HG02763 (cell line): ENCODE results near the gene SLC2A6.

ENCODE experiments used
- ATAC-seq: cut with Tn5 transposase; IDR thresholded peaks from one replicate; pipeline ENCODE4 v1.9.1; 2021; ENCODE audit warnings: mild to moderate bottlenecking, moderate library complexity; ENCODE audit not compliant: unreplicated experiment

The SLC2A6 gene

DNA sequence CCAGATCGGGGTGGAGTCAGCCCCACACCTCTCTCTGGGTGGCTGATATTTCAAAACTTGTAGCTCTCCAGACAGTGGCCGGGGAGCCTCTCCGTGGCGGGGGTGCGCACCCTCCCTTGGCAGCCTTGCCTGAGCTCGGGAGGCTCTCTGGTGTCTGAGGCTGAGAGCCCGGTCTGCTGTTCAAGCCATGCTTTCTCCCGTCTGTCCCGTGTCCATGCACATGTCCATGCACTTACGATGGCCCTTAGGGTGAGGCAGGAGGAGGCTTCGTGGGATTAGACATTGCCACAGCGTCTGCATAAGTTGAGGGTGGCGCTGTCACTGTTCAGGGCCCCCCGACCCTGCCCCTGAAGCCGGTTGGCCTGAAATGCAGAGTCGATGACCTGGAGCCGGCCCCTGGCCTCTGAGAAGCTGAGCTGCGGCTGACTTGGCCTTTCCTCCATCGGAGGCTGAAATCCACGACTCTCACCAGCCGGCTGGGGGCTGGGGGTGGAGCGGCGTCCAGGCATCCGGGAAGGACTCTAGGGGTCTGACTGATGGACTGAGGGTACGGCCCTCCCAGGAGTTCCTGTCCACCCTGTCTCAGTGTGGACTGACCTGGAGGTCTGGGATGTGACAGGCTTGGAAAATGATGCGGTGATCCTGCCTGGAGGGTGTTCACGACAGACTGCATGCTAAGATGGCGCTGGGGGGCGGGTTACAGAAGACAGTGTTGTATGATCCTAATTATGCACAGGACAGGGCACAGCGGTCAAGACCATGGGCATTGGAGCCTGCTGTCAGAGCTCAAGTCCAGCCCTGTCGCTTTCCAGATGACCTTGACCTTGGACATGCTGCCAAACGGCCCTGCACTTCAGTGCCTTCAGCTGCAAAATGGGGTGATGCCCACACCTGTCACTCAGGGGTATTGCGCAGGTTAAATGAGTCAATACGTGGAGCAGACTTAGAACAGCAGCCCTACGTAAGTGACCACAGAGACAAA, 18.3 kb upstream of the SLC2A6 start:
- no peak for ATAC-seq

DNA sequence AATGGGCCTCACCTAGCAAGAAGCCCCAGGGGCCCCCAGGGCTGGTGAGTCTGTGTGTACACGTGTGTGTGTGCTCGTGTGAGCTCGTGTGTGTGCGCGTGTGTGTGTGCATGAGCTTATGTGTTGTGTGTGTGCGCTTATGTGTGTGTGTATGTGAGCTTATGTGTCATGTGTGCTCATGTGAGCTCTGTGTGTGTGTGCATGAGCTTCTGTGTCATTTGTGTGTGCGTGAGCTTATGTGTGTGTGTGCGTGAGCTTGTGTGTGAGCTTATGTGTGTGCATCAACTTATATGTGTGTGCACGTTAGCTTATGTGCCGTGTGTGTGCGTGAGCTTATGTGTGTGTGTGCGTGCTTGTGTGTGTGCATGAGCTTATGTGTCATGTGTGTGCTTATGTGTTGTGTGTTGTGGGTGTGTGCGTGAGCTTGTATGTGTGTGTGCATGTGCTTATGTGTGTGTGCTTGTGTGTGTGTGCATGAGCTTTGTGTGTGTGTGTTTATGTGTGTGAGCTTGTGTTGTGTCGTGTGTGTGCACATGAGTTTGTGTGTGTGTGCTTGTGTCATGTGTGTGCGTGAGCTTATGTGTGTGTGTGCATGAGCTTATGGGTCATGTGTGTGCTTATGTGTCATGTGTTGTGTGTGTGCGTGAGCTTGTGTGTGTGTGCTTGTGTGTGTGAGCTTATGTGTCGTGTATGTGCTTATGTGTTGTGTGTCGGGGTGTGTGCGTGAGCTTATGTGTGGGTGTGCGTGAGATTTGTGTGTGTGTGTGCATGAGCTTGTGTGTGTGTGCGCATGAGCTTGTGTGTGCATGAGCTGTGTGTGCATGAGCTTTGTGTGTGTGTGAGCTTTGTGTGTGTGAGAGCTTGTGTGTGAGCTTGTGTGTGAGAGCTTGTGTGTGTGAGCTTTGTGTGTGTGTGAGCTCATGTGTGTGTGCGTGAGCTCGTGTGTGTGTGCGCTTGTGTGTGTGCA, 16.7 kb upstream of the SLC2A6 start:
- ATAC-seq, result no peak

DNA sequence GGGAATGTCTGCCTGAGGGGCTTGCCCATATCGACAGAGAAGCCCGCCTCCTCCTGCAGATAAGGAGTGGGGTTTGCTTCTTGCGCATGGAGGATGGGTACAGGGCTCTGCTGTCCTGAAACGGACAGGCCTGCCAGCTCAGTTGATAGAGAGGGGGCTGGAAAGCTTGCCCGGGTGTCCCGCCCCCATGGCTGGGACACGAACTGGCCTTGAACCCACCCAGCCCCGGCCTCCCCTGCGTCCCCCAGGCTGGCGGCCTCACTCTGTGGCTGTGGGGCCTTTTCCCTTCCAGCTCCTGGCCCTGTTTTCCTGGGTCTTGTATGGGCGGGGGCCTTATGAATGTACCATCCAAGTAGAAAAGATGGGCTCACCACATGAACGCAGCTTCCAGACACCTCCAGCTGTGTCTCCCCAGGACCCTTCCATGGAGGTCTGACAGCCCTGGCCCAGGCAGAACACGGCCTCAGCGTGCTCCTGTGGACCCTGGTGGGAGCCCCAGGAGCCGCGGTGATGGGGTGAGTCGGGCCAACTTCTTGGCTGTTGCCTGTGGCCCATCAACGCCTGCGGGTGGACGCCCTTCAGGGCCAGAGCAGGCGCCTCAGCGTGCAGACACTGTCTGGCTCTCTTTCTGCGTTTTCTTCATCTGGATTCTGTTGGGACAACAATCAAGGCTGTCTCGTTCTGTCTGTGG, 15.9 kb upstream of the SLC2A6 start:
- no peak for ATAC-seq

DNA sequence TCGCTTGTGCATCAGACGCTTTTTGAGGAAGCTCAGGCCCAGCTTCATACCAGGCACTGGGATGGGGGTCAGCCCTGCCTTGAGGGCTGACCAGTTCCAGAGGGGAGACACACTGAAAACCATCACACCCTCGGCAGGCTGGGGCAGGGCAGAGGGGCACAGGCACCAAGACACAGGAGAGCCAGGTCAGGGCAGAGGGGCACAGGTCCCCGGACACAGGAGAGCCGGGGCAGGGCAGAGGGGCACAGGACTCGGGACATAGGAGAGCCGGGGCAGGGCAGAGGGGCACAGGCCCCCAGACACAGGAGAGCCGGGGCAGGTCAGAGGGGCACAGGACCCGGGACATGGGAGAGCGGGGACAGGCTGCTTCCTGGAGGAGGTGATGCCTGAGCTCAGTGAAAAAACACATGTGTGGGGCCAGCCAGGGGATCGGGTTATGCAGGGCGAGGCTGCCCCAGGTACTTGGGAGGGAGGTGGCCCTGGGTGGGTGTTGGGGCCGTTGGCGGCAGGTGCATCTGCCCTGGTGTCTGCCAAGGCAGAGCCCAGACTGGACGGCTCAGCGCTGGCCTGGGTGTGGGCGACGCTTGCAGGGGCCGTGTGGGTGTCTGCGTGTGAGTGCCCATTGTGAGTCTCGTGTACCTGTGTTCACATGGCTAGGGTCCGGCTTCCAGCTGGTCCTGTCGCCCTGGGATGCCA, 15.1 kb upstream of the SLC2A6 start:
- ATAC-seq, result no peak

DNA sequence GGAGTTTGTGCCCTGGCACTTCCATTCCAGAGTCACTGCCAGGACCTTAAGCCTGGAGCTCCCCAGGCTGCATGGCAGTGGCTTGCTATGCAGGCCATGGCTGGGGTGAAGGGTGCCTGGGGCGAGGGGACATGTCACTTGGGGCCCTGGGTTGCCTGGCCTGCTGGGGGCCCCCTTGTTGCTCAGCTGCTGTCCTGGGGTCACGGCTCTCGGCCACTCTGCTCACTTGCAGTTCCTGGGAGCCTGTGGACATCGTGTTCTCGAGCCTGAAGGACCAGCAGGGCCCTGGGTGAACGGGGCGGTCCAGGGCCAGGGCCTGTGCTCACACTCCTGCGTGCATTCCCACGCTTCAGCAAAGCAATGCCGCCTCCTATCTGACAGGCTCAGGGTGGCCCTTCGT, 14.5 kb upstream of the SLC2A6 start:
- ATAC-seq, result no peak

DNA sequence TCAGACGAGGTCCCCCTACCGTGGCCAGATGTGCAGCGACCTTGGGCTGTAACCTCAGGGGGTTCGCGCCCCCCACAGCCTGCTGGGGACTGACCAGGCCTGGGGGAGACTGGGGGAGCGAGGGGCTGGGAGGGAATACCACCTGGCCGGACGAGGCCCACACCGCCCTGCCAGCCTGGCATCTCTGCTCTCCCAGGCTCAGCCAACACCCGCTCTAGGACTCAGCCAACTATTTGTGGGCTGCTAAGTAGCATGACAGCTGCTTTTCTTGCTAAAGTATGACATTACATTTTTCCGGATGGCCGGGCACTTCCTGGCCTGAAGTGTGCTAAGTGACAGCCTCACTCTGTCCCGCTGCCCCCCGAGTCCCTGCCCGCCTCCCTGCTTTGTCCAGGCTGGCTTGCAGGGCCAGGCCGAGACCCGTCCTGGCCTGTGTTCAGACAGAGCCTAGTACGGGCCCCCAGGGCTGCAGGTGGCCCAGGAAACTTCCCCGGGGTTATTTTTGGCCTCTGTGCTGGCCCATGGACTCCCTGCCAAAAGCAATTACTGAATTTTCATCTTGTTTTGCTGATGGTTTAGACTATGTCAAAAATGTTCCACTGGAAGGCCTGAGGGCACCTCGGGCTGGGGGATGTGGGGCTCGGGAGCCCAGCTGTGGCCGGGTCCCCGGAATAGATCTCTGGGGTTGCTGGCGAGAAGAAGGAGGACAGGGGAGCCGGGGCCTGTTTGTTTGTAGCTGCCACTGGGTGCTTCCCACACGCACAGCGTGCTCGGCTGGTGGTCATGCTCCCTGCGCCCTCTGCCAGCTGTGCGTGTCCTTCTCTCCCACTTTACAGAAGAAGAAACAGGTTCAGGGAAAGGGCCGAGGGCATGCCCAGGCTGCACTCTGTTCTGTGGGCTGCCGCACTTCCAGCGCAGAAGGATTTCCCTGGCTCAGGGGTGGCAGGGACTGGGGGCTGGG, 13.4 kb upstream of the SLC2A6 start:
- no peak for ATAC-seq

DNA sequence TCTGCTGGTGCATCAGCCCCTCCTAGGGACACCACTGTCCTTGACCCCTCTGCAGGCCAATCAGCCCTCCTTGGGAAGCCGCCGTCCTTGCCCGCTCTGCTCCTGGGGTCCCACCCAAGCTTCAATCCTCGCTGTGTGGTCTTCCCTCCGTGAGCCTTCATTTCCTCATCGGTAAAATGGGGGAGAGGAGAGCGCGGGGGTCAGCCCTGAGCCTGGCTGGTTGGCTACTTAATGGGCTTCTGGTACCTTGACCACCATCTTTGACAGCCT, 12.7 kb upstream of the SLC2A6 start:
- ATAC-seq, result no peak

DNA sequence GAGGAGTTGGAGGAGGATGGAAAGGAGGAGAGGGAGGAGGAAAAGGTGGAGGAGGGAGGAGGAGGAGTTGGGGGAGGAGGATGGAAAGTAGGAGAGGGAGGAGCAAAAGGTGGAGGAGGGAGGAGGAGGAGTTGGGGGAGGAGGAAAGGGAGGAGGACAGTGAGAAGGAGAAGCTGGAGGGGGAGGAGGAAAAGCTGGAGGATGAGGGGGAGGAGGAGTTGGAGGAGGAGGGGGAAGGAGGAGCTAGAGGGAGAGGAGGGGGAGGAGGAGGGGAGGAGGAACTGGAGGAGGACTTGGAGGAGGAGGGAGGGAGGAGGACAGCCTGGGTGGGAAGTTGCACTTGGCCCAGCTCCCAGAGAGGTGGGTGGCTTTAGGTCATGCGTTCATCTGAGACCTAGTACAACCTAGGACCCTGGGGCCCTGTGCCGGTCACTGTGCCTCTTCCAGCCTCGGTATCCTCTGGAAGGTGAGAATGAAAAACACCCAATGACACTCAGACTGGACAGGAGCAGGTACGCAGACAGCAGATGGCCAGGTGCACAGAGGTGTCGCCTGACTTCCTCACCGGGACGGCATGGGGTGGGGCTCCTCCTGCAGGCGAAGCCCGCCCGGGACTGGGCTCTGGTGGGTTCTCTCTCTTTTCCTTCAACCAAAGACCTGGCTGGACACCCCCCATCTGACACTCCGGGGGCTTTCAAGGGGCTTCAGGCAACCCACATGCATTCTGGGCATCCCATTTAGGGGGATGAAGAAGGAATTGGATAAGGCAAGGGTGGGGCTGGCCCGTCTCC, 12.2 kb upstream of the SLC2A6 start:
- no peak for ATAC-seq

DNA sequence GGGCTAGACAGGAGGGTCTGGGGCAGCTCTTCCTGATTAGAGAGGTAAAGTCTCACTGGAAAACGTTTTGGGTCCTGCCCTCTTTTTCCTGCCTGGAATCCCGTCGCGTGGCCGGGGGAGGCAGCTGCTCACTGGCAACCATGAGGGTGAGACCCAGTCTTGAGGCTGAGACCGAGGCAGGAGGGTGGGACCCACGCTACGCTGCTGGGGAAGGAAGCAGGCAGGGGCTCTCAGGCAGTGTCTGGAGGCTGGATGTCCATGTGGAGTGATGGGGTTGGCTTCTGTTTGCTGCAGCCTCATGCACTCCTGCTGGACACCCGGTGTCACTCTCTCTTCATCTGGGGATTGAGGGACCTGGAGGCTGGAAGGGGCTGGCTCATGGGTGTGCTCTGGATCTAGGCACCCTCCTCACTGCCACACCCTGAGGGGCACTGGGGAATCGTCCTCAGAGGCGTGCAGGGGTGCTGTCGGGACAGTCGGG, 11.3 kb upstream of the SLC2A6 start:
- no peak for ATAC-seq

DNA sequence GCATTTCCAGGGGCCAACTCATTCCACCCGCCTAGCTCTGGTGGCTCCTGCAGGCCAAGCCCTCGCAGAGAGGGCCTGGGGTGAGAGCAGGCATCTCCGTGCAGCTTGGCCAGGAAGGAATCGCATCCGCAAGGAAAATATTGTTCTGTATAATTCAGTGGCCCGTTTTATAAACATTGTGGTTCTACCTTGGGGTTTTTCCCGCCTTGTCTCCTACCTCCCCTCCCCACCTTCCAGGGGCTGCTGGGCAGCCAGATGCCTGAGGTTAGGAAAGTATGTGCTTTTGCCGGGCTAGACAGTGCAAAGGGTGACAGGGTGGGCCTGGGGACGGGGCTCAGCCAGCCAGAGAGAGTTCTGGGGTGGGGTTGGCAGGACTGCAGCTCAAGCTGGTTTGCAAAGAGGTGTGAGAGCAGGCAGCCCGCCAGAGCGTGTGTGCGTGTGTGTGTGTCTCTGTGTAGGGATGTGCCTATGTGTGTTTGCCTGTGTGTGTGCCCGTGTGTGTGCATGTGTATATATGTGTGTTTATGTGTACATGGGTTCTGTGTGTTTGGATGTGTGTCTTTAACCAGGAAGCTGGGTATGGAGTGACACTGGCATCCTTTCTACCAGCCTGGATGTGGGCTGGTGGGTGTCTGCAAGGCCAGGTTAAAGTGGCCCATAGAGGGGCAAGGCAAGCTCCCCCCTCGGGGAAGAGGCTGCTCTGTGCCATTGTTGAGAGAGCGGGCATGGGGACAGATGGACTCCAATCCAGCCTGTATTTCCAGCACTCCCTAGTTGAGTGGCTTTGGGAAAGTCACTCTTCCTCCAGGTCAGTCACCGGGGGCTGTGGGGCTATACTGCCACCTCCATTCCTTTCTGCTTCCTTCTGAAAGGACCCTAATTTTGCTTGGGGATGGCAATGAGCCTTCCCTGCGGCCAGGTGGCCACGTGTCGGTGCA, 10.6 kb upstream of the SLC2A6 start:
- ATAC-seq, result no peak

DNA sequence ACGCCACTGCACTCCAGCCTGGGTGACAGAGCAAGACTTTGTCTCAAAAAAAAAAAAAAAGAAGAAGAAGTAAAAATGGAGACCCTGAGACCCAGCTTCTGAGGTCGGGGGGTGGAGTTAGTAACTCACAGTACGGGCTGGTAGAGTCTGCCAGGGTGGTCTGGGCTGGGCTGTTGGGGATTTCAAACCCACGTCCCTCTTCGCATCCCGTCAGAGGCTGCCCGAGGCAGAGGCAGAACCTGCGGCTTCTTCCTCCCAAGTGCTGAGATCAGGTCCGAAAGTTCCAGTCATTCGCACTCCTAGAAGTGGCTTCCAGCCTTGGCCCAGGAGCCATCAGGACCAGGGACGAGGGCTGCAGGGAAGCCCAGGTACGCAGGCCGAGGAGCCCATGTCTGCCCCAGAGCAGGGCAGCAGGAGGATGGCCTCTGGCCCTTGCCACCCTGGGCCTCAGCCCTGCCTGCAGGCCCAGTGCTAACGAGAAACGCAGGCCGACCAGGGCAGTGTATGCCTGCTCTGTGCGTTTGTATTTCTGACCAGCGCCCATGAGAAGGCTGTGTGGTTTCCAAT, 9.9 kb upstream of the SLC2A6 start:
- ATAC-seq, result no peak

DNA sequence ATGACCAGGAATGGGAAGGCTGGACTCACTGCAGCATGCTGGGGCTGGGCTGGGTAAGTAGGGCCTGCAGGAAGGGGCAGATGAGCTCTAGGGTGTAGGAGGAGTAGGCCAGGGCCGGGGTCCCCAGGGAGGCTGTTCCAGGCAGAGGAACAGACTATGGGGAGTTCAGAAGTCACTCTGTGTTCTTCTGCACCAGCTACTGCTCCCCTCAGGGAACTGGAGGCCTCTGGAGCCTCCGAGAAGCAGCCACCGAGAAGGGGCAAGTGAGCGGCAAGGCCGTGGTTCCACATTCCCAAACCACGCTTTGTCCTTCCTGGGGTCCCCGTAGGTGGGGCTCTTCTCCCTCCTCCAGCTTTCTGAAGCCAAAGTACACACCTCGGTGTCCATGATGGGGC, 8.4 kb upstream of the SLC2A6 start:
- ATAC-seq, result no peak

DNA sequence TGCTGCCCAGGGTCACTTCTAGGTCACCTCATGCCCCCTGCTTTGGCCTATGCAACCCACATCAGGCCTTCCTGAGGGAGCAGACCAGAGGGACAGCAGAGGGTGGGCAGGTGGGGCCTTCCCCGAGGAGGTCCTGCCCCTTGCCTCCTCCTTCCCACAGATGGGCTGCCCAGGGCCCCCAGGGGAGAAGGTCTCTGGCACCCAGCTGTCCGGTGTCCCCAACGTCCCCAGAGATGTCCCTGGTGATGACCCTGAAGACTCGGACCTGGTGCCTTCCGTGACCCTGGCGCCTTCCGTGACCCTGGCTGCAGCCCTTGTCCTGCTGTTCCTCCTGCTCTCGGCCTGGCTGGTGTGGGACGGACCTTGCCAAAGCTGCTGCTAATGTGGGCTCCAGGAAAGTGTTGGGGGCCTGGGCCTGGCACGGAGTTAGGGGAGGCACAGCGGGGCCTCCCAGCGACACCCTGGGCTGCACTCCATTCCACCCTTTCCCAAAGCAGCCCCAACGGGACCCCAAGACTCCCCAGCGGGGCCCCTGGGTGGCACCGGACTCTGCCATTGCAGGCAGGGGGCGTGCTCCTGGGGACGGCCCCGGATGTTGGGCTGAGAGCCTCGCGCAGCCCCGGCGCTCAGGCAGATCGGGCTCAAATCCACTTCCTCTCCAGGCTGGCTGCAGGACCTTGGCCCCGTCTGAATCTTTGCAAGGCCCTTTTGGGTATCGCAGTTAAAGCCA, 6.8 kb upstream of the SLC2A6 start:
- no peak for ATAC-seq

DNA sequence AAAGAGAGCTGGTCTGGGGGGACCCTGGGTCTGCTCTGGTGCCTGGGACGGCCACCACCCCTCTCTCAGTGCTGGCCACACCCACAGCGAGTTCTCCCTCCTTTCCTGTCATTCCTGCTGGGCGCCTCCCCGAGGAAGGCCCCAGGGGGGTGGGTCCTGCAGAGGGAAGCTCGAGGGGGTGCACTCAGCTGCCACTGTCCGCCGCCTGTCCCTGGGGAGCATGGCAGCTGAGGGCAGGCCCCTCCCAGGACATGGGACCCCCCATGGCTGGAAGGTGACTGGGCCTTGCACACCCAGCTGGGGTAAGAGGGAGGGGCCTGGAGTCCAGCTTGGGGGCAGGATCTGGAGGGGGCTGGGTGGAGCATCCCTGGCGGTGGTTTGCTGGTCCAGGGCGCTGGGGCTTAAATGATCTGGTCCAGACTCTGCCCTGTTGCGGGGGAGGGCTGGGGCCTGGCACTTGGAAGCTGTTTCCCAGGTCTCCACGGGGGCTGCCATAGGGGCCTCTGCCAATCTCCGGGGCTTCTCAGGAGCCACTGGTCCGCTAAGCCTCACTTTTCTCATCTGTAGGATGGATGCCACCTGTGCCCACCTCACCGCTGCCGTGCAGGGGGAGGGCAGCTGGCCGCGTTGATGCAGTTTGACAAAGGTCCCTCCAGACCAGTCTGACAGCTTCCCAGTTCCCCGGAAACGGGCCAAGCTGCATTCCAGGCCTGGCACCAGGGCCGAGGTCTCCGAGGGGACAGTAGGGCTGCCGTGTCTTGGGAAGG, 6.0 kb upstream of the SLC2A6 start:
- ATAC-seq, result no peak

DNA sequence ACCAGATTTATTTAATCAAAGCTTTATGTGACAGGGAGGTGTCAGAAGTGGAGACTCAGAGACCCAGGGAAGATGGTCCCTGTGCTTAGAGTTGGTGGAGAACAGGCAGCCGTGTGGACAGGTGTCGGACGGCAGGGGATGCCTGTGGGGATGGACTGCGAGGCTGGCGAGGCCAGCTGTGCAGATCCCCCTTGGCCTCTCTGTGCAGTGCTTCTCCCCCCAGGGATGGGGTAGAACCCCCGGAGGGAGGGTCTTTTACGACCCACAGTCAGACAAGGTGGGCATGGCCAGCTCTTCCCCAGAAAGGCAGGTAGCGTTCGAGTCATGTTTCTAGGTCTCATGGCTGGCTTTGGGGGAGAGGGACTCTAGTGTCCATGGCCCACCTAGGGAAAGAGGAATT, 4.7 kb upstream of the SLC2A6 start:
- no peak for ATAC-seq
